ENCODE results near the gene CYP19A1. TPM values are rescaled to one million over a fixed set of nuclear protein-coding genes. Genes with fewer than 3 reads are reported as not detected.

CYP19A1 gene
- total and polyA plus RNA-seq, 2 of the 8 experiments (the other 6 are each of a cell fraction or from before 2014, with no cell fraction given), result not detected

DNA sequence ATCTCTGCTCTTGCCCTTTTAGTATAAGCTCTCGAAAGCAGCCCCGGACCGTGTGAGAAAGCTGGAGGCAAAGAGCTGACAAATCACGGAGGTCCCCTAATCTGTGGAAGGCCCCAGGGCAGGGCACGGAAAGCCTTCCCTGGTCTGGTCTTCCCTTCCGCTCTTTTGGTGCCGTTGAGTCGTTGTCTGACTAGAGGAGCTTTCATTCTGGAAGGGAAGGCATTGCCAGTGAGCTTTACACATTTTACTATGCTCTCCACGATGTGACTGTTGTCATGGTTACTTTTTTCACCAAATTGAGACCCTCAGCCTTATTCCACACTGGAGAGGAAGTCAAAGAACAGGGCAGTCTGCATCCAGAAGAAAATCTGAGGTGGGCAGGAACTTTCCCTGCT lies 71.7 kb downstream of the CYP19A1 start (continued):
- no peak for TF ChIP-seq NANOG (IDR thresholded peaks at IDR 0.05; ENCODE audit: insufficient read depth, low read depth, low read length, poor library complexity, severe bottlenecking)
- TF ChIP-seq, protein P1, sequence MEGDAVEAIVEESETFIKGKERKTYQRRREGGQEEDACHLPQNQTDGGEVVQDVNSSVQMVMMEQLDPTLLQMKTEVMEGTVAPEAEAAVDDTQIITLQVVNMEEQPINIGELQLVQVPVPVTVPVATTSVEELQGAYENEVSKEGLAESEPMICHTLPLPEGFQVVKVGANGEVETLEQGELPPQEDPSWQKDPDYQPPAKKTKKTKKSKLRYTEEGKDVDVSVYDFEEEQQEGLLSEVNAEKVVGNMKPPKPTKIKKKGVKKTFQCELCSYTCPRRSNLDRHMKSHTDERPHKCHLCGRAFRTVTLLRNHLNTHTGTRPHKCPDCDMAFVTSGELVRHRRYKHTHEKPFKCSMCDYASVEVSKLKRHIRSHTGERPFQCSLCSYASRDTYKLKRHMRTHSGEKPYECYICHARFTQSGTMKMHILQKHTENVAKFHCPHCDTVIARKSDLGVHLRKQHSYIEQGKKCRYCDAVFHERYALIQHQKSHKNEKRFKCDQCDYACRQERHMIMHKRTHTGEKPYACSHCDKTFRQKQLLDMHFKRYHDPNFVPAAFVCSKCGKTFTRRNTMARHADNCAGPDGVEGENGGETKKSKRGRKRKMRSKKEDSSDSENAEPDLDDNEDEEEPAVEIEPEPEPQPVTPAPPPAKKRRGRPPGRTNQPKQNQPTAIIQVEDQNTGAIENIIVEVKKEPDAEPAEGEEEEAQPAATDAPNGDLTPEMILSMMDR (IDR thresholded peaks at IDR 0.05; ENCODE audit: control extremely low read depth in 1 of 3, insufficient read depth in 1 of 3, low read depth in 1 of 3, low read length in 3 of 3), result no peak
